Panc1 (cell line): ENCODE measurements around the gene MGAT4C. TPM values are rescaled to one million over a fixed set of nuclear protein-coding genes. Genes with fewer than 3 reads are reported as not detected.

Experiments used
- ATAC-seq: fragments of 200-7000 bp; cut with Tn5 transposase; 2 replicates; pipeline ENCODE4 v1.9.1; 2020; ENCODE audit warnings: mild to moderate bottlenecking, moderate library complexity
- BruUV-seq: library from RNA; stranded (reverse); fragments of 400-500 nt; replicated peaks from 2 replicates; lab custom pipeline; 2021; lab: Mats Ljungman, UMichigan
- CTCF ChIA-PET: fragments of 300-600 bp; sonication (Branson Sonifier 250); formaldehyde crosslinking; loops from one replicate; lab custom pipeline; 2022; ENCODE audit warnings: antibody characterized with exemption; lab: Charles Lee
- POLR2A ChIA-PET: fragments of 300-600 bp; sonication (Branson Sonifier 250); formaldehyde crosslinking; loops from one replicate; lab custom pipeline; 2022; ENCODE audit warnings: antibody characterized with exemption; lab: Charles Lee
- DNase-seq: peaks from one replicate; pipeline ENCODE4 v3.0.0-alpha.2; 2010; ENCODE audit warnings: low read depth, low spot score
- H3K27ac ChIP-seq: 2 replicates; pipeline ENCODE4 v1.5.1; 2011; ENCODE audit warnings: mild to moderate bottlenecking, low read length, inconsistent platforms
- H3K27me3 ChIP-seq: fragments of 200-500 bp; sonication (Bioruptor generic); 2 replicates; pipeline ENCODE4 v1.6.0; 2014; ENCODE audit warnings: low read length, inconsistent platforms; ENCODE audit not compliant: control insufficient read depth, insufficient read depth
- H3K36me3 ChIP-seq: fragments of 200-500 bp; sonication (Bioruptor generic); 2 replicates; pipeline ENCODE4 v1.5.1; 2014; ENCODE audit warnings: inconsistent platforms, mild to moderate bottlenecking, low read length, moderate library complexity; ENCODE audit not compliant: control insufficient read depth, insufficient read depth
- H3K4me1 ChIP-seq: 2 replicates; pipeline ENCODE4 v1.5.1; 2011; ENCODE audit warnings: inconsistent platforms, mild to moderate bottlenecking, low read length, moderate library complexity; ENCODE audit not compliant: control insufficient read depth, insufficient read depth
- H3K4me3 ChIP-seq, 2 experiments: 2 replicates each; pipeline ENCODE4 v1.5.1; 2011 to 2012; ENCODE audit warnings: low read depth in 2 of 2, low read length in 2 of 2, mild to moderate bottlenecking in 2 of 2, inconsistent platforms in 1 of 2, moderate library complexity in 1 of 2
- H3K9me3 ChIP-seq: fragments of 200-500 bp; sonication (Bioruptor generic); 2 replicates; pipeline ENCODE4 v1.5.1; 2014; ENCODE audit warnings: low read depth, mild to moderate bottlenecking, inconsistent platforms, low read length, moderate library complexity; ENCODE audit not compliant: control insufficient read depth, insufficient read depth
- CTCF ChIP-seq: fragments of 450-650 bp; IDR thresholded peaks from 2 replicates; pipeline ENCODE4 v1.5.1; 2017; ENCODE audit warnings: mild to moderate bottlenecking
- POLR2AphosphoS5 ChIP-seq: IDR thresholded peaks from 2 replicates; pipeline ENCODE4 v1.6.1; 2012; ENCODE audit warnings: mild to moderate bottlenecking, low read depth, low read length, moderate library complexity
- SIN3A ChIP-seq: IDR thresholded peaks from 2 replicates; pipeline ENCODE4 v1.6.1; 2012; ENCODE audit warnings: low read depth, mild to moderate bottlenecking, low read length, moderate library complexity, borderline replicate concordance; ENCODE audit not compliant: insufficient read depth
- TCF7L2 ChIP-seq: IDR thresholded peaks from 2 replicates; pipeline ENCODE4 v1.6.1; 2011; ENCODE audit warnings: mild to moderate bottlenecking, low read depth, low read length, inconsistent platforms
- in situ Hi-C: cut with HindIII; loops from 2 replicates; pipeline ENCODE4 v1.10.0; 2016; ENCODE audit warnings: low sequenced_read_pairs, low pct_unique_long_range_greater_than_20kb
- intact Hi-C: fragments of 100-400 bp; cut with micrococcal nuclease; formaldehyde crosslinking; loops from one replicate; pipeline ENCODE4 v1.10.0; 2022; ENCODE audit not compliant: unreplicated experiment
- total RNA-seq: library from RNA; stranded (reverse); gene quantifications from one replicate; pipeline ENCODE4 v1.2.1, GENCODE V29; 2021; ENCODE audit not compliant: unreplicated experiment
- TF ChIP-seq, protein P1 (sequence below), 2 experiments: IDR thresholded peaks; 2 replicates each; pipeline ENCODE4 v1.6.1; 2011 to 2012; ENCODE audit warnings: low read depth in 2 of 2, control low read depth in 1 of 2, low read length in 1 of 2, mild to moderate bottlenecking in 1 of 2, moderate library complexity in 1 of 2; ENCODE audit not compliant: insufficient read depth in 1 of 2

MGAT4C gene
- total RNA-seq, 1 experiment from 2014 or later = not detected

- no peak for DNase-seq
- CTCF ChIA-PET = no interaction called here
- no peak overlapping the region for H3K4me3 ChIP-seq
- no peaks in the 10 kb centered on the region for H3K27me3 ChIP-seq
- intact Hi-C loops (no loop called here), in situ Hi-C loops (no loop called here)
- no peaks in the 10 kb centered on the region for H3K4me1 ChIP-seq
- no peak overlapping the region for H3K27ac ChIP-seq
- no peak for ATAC-seq
- BruUV-seq = no TSS peak
- H3K9me3 ChIP-seq = no peaks in the 10 kb centered on the region
- no peaks in the 10 kb centered on the region for H3K36me3 ChIP-seq
- POLR2A ChIA-PET = no interaction called here
- TF ChIP-seq, protein P1, sequence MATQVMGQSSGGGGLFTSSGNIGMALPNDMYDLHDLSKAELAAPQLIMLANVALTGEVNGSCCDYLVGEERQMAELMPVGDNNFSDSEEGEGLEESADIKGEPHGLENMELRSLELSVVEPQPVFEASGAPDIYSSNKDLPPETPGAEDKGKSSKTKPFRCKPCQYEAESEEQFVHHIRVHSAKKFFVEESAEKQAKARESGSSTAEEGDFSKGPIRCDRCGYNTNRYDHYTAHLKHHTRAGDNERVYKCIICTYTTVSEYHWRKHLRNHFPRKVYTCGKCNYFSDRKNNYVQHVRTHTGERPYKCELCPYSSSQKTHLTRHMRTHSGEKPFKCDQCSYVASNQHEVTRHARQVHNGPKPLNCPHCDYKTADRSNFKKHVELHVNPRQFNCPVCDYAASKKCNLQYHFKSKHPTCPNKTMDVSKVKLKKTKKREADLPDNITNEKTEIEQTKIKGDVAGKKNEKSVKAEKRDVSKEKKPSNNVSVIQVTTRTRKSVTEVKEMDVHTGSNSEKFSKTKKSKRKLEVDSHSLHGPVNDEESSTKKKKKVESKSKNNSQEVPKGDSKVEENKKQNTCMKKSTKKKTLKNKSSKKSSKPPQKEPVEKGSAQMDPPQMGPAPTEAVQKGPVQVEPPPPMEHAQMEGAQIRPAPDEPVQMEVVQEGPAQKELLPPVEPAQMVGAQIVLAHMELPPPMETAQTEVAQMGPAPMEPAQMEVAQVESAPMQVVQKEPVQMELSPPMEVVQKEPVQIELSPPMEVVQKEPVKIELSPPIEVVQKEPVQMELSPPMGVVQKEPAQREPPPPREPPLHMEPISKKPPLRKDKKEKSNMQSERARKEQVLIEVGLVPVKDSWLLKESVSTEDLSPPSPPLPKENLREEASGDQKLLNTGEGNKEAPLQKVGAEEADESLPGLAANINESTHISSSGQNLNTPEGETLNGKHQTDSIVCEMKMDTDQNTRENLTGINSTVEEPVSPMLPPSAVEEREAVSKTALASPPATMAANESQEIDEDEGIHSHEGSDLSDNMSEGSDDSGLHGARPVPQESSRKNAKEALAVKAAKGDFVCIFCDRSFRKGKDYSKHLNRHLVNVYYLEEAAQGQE (IDR thresholded peaks at IDR 0.05; ENCODE audit: insufficient read depth in 1 of 2, low read depth in 2 of 2, low read length in 1 of 2) = no peak
- TF ChIP-seq POLR2AphosphoS5 (no peak), SIN3A (no peak)
These were observed 152.1 kb downstream of the MGAT4C start for GRCh38 chr12:86104087-86104486.

DNA sequence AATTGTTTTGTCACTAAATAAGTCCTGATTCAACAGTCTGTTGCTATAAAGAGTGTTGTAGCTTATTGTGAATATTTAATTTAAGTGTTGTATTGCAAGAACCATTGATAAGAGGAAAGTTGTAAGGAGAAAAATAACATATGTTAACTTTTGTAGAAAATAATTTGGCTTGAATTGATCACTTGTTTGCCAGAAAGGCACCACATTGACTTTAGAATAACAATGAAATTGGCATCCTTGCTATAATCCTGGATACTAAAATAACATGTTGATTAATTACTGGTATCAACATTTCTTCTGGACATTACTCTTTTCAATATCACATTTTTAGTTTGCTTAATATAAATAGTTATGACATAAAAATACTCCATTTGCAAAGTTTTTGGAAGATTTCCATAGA lies 159.0 kb downstream of the MGAT4C start:
- CTCF ChIA-PET = no interaction called here
- in situ Hi-C loops = no loop called here
- intact Hi-C loops = no loop called here

More for the DNA sequence above, 159.0 kb downstream of the MGAT4C start:
- POLR2A ChIA-PET = no interaction called here
- H3K9me3 ChIP-seq = no peaks in the 10 kb centered on the region
- no peaks in the 10 kb centered on the region for H3K4me1 ChIP-seq
- DNase-seq (no peak), ATAC-seq (no peak)
- no TSS peak for BruUV-seq
- H3K27me3 ChIP-seq = no peaks in the 10 kb centered on the region
- H3K4me3 ChIP-seq = no peak overlapping the region
- no peaks in the 10 kb centered on the region for H3K36me3 ChIP-seq
- H3K27ac ChIP-seq = no peak overlapping the region
- no peak for TF ChIP-seq SIN3A
- TF ChIP-seq CTCF = no peak
- TF ChIP-seq POLR2AphosphoS5 = no peak
- TF ChIP-seq, protein P1 (IDR thresholded peaks at IDR 0.05; ENCODE audit: insufficient read depth in 1 of 2, low read depth in 2 of 2, low read length in 1 of 2) = no peak
- no peak for TF ChIP-seq TCF7L2
